Small intestine (tissue), 7 donors: ENCODE measurements around the gene WDR55. TPM values are rescaled to one million over a fixed set of nuclear protein-coding genes. Genes with fewer than 3 reads are reported as not detected.
"Not testable (repeated sequence)": the region's sequence is repeated elsewhere in the genome, so short reads cannot be mapped to it uniquely, and the experiment has no call there.

Experiments
- DNase-seq, 2 donors: peaks; one replicate each; pipeline versions ENCODE4 v3.0.0 to v3.0.0-alpha.2; 2013
- FAIRE-seq: peaks from 2 replicates; lab custom pipeline; 2012; peaks lifted over from hg19 to GRCh38; lab: Jason Lieb, UNC
- H3K27ac ChIP-seq, 3 donors: one replicate each; pipeline ENCODE4 v1.5.1; 2013; ENCODE audit warnings: low read length in 2 of 3, mild to moderate bottlenecking in 2 of 3, control low read depth in 1 of 3, inconsistent platforms in 1 of 3, low read depth in 1 of 3, moderate library complexity in 1 of 3
- H3K27me3 ChIP-seq, 3 donors: one replicate each; pipeline ENCODE4 v1.6.1; 2013; ENCODE audit warnings: low read length in 3 of 3, inconsistent platforms in 1 of 3; ENCODE audit not compliant: control insufficient read depth in 3 of 3, insufficient read depth in 3 of 3
- H3K36me3 ChIP-seq, 3 donors: one replicate each; pipeline ENCODE4 v1.6.1; 2013; ENCODE audit warnings: low read length in 3 of 3, inconsistent platforms in 1 of 3, low read depth in 1 of 3, mild to moderate bottlenecking in 1 of 3, moderate library complexity in 1 of 3; ENCODE audit not compliant: control insufficient read depth in 3 of 3, insufficient read depth in 2 of 3
- H3K4me1 ChIP-seq, 3 donors: one replicate each; pipeline ENCODE4 v1.6.1; 2013; ENCODE audit warnings: low read length in 2 of 3, inconsistent platforms in 1 of 3, low read depth in 1 of 3, mild to moderate bottlenecking in 1 of 3, moderate library complexity in 1 of 3; ENCODE audit not compliant: control insufficient read depth in 3 of 3, insufficient read depth in 2 of 3
- H3K4me3 ChIP-seq, 3 donors: one replicate each; pipeline ENCODE4 v1.5.1; 2013; ENCODE audit warnings: low read length in 3 of 3, control low read depth in 1 of 3, inconsistent platforms in 1 of 3, low read depth in 1 of 3, mild to moderate bottlenecking in 1 of 3, moderate library complexity in 1 of 3
- H3K9me3 ChIP-seq, 2 donors: one replicate each; pipeline ENCODE4 v1.6.1; 2013; ENCODE audit warnings: low read depth in 1 of 2, low read length in 1 of 2; ENCODE audit not compliant: control insufficient read depth in 2 of 2, insufficient read depth in 1 of 2
- WGBS, 3 donors: extraction: QIAGEN DNeasy Blood & Tissue Kit; methylation state at CpG; one replicate each; pipeline ENCODE4 v1.1.7; 2013; 5-methylcytosine and 5-hydroxymethylcytosine counted together
- polyA plus RNA-seq, 4 donors: library from polyadenylated mRNA; stranded (reverse) in 3 of 4; unstranded in 1 of 4; fragments of 200-250 nt in 3 of 4; fragments of 120-200 nt in 1 of 4; gene quantifications; one replicate each; pipeline versions ENCODE4 v1.2.1 to v1.2.3, GENCODE V29; 2013
- donor health status: healthy with polysubstance abuse.
- donor health status: control.
- donor health status: control.
- donor health status: Bipolar disorder and iron deficiency.
- donor health status: healthy.

WDR55 gene
- polyA plus RNA-seq, 4 donors: 20.3 to 28.9 (median 22.4) TPM

- Histone ChIP-seq H3K36me3 (peaks cover 16 to 35% (median 17%) of the 10 kb centered on the region in 3 donors), H3K27ac (peak overlapping the region; percentile 89 to 96 (median 95)), H3K27me3 (no peaks in the 10 kb centered on the region), H3K9me3 (no peaks in the 10 kb centered on the region), H3K4me1 (peaks cover 2 to 6% (median 4%) of the 10 kb centered on the region in 3 donors), H3K4me3 (peak overlapping the region in 2 of 3 donors; percentile 93 to 96)
- FAIRE-seq: no peak
- no peak for DNase-seq
- 3 to 10% (median 10%) methylated on average over 18 of the region's 18 CpGs for WGBS, 3 donors
Measured at GRCh38 chr5:140664030-140664358, 710 bp upstream of the WDR55 start.

GRCh38 chr5:140671035-140671434 is 6.3 kb downstream of the WDR55 start:
- H3K36me3 ChIP-seq: peaks cover 21 to 62% (median 25%) of the 10 kb centered on the region in 3 donors
- H3K9me3 ChIP-seq, H3K27ac ChIP-seq, H3K4me3 ChIP-seq, H3K4me1 ChIP-seq, DNase-seq, H3K27me3 ChIP-seq, FAIRE-seq: not testable (repeated sequence)
- 91 to 98% (median 93%) methylated on average over 4 of the region's 4 CpGs for WGBS, 3 donors

- H3K36me3 ChIP-seq: peaks cover 21 to 66% (median 25%) of the 10 kb centered on the region in 3 donors
Measured at GRCh38 chr5:140671472-140672125, 6.9 kb downstream of the WDR55 start.

GRCh38 chr5:140672455-140673186 is 7.9 kb downstream of the WDR55 start:
- no peaks in the 10 kb centered on the region for H3K4me1 ChIP-seq
- no peak for FAIRE-seq
- DNase-seq: peak in 1 of 2 donors; percentile 40
- H3K27me3 ChIP-seq: peaks cover 0 to 2% (median 0%) of the 10 kb centered on the region in 3 donors
- H3K36me3 ChIP-seq: peaks cover 21 to 75% (median 33%) of the 10 kb centered on the region in 3 donors
- H3K27ac ChIP-seq: no peak overlapping the region
- H3K4me3 ChIP-seq: no peak overlapping the region
- no peaks in the 10 kb centered on the region for H3K9me3 ChIP-seq
- 65 to 92% (median 91%) methylated on average over 69 to 70 of the region's 70 CpGs for WGBS, 3 donors

More at GRCh38 chr5:140671472-140672125, 6.9 kb downstream of the WDR55 start:
- DNase-seq: no peak
- Histone ChIP-seq H3K9me3 (no peaks in the 10 kb centered on the region), H3K4me3 (no peak overlapping the region), H3K27ac (no peak overlapping the region), H3K4me1 (no peaks in the 10 kb centered on the region), H3K27me3 (peaks cover 0 to 2% (median 0%) of the 10 kb centered on the region in 3 donors)
- FAIRE-seq: no peak
- WGBS, 3 donors: 91 to 94% (median 94%) methylated on average over 5 to 6 of the region's 7 CpGs

GRCh38 chr5:140673187-140673976 is 8.7 kb downstream of the WDR55 start, which contains the start of gene DND1:
Gene DND1 (minus strand): TSS chr5:140673576. CDS start chr5:140673542, 34 bp downstream.
- H3K27me3 ChIP-seq: peaks cover 0 to 2% (median 0%) of the 10 kb centered on the region in 3 donors
- H3K27ac ChIP-seq: no peak within 1 kb of the TSS
- H3K4me1 ChIP-seq: no peaks in the 10 kb centered on the region
- 90 to 94% (median 91%) methylated on average over 44 to 45 of the region's 45 CpGs for WGBS, 3 donors
- H3K4me3 ChIP-seq: no peak within 1 kb of the TSS
- FAIRE-seq (no peak), DNase-seq (no peak)
- peaks cover 21 to 73% (median 30%) of the 10 kb centered on the region in 3 donors for H3K36me3 ChIP-seq
- no peaks in the 10 kb centered on the region for H3K9me3 ChIP-seq

- Histone ChIP-seq H3K9me3 (no peaks in the 10 kb centered on the region), H3K4me3 (no peak overlapping the region), H3K36me3 (peaks cover 15 to 70% (median 25%) of the 10 kb centered on the region in 3 donors), H3K27ac (no peak overlapping the region), H3K27me3 (peaks cover 0 to 2% (median 0%) of the 10 kb centered on the region in 3 donors), H3K4me1 (no peaks in the 10 kb centered on the region)
- 76 to 89% (median 86%) methylated on average over 2 of the region's 2 CpGs for WGBS, 3 donors
- DNase-seq: no peak
- no peak for FAIRE-seq
Measured at GRCh38 chr5:140674211-140674610, 9.5 kb downstream of the WDR55 start.

GRCh38 chr5:140674629-140675028 is 9.9 kb downstream of the WDR55 start:
- Histone ChIP-seq H3K27ac (no peak overlapping the region), H3K36me3 (peaks cover 11 to 70% (median 30%) of the 10 kb centered on the region in 3 donors), H3K27me3 (peaks cover 0 to 2% (median 0%) of the 10 kb centered on the region in 3 donors), H3K4me3 (no peak overlapping the region), H3K9me3 (no peaks in the 10 kb centered on the region), H3K4me1 (no peaks in the 10 kb centered on the region)
- DNase-seq (no peak), FAIRE-seq (no peak)
- WGBS, 3 donors: 94 to 95% (median 95%) methylated on average over 4 of the region's 4 CpGs

- Histone ChIP-seq H3K4me1 (peaks cover 0 to 2% (median 0%) of the 10 kb centered on the region in 3 donors), H3K36me3 (peaks cover 4 to 63% (median 28%) of the 10 kb centered on the region in 3 donors), H3K27me3 (no peaks in the 10 kb centered on the region), H3K4me3 (no peak overlapping the region), H3K9me3 (no peaks in the 10 kb centered on the region), H3K27ac (no peak overlapping the region)
- FAIRE-seq (no peak), DNase-seq (no peak)
- 70 to 95% (median 89%) methylated on average over 3 of the region's 3 CpGs for WGBS, 3 donors
Measured at GRCh38 chr5:140677947-140678346, 13.2 kb downstream of the WDR55 start.
